ENCODE data around the gene EIF4G1. TPM values are rescaled to one million over a fixed set of nuclear protein-coding genes. Genes with fewer than 3 reads are reported as not detected.

EIF4G1 gene
- total RNA-seq, 4 donors from 2014 or later: 233 to 431 (median 300) TPM

DNA sequence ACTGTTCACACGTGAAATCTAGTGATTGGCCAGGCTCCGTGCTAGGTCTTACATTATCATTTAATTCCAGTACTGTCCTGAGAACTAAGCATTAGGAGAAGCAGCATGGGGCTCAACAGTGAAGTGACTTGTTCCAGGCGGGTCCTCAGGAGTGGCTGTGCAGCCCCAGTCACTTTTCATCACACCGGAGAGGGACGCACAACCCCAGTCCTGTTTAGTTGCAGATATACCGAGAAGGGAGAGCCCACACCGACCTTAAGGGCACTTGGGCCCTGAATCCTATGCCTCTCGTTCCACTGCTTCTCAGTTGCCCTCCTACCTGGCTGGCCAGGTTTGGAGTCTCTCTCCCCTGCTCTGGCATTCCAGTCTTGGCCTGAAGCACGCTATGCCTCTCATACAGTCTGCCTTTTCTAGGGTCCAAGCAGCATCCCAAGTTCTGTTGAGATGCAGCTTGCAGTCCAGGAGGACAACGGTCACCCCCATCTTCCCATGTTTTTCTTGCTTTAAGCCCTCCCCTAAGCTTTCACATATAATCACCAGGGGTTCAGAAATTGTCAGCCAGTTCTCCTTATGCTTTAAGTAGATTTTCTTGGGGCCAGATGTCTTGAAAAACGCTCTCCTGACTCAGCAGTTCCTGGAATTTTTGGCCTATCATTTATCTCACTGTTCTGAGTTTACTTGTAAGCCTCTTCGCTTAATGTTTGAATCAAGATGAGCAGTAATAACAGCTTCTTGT, 33.1 kb downstream of the EIF4G1 start:
- no peak overlapping the region for H3K4me3 ChIP-seq
- peaks cover 0 to 38% (median 5%) of the 10 kb centered on the region in 3 donors for H3K4me1 ChIP-seq
- ATAC-seq: no peak
- H3K9me3 ChIP-seq: no peaks in the 10 kb centered on the region
- TF ChIP-seq POLR2A (IDR thresholded peaks at IDR 0.05): no peak
- no peak for TF ChIP-seq POLR2AphosphoS5 (IDR thresholded peaks at IDR 0.05)
- no peak for TF ChIP-seq EP300 (IDR thresholded peaks at IDR 0.05)
- TF ChIP-seq, protein P1, sequence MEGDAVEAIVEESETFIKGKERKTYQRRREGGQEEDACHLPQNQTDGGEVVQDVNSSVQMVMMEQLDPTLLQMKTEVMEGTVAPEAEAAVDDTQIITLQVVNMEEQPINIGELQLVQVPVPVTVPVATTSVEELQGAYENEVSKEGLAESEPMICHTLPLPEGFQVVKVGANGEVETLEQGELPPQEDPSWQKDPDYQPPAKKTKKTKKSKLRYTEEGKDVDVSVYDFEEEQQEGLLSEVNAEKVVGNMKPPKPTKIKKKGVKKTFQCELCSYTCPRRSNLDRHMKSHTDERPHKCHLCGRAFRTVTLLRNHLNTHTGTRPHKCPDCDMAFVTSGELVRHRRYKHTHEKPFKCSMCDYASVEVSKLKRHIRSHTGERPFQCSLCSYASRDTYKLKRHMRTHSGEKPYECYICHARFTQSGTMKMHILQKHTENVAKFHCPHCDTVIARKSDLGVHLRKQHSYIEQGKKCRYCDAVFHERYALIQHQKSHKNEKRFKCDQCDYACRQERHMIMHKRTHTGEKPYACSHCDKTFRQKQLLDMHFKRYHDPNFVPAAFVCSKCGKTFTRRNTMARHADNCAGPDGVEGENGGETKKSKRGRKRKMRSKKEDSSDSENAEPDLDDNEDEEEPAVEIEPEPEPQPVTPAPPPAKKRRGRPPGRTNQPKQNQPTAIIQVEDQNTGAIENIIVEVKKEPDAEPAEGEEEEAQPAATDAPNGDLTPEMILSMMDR (IDR thresholded peaks at IDR 0.05): no peak
- no peaks in the 10 kb centered on the region for H3K27me3 ChIP-seq
- H3K36me3 ChIP-seq: peaks cover 0 to 44% of the 10 kb centered on the region in 2 donors
- 44 to 69% methylated on average over 5 to 10 of the region's 12 CpGs for WGBS, 2 donors (ENCODE audit: low coverage in 1 of 2)
- no peak overlapping the region for H3K27ac ChIP-seq

DNA sequence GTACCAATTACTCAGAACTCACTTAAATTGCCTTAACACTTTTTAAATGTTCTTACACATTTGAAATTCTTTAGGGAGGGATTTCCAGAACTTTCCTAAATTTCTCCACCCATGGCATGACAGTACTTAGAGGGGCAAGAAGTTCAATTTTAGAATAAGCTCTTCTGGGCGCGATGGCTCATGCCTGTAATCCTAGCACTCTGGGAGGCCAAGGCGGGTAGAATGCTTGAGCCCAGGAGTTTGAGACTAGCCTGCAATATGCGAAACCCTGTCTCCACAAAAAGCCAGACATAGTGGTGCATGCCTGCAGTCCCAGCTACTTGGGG, 33.6 kb downstream of the EIF4G1 start:
- ATAC-seq: no peak
- no CpG with 5 or more reads among the region's 4 CpGs for WGBS, 2 donors (ENCODE audit: low coverage in 1 of 2)
- no peak overlapping the region for H3K27ac ChIP-seq
- H3K4me3 ChIP-seq: no peak overlapping the region
- H3K4me1 ChIP-seq: peaks cover 0 to 38% (median 5%) of the 10 kb centered on the region in 3 donors
- H3K36me3 ChIP-seq: peaks cover 0 to 44% of the 10 kb centered on the region in 2 donors
- TF ChIP-seq, protein P1 (IDR thresholded peaks at IDR 0.05): no peak
- TF ChIP-seq POLR2AphosphoS5 (IDR thresholded peaks at IDR 0.05): no peak
- TF ChIP-seq POLR2A (IDR thresholded peaks at IDR 0.05): no peak
- TF ChIP-seq EP300 (IDR thresholded peaks at IDR 0.05): no peak
- no peaks in the 10 kb centered on the region for H3K9me3 ChIP-seq
- no peaks in the 10 kb centered on the region for H3K27me3 ChIP-seq

DNA sequence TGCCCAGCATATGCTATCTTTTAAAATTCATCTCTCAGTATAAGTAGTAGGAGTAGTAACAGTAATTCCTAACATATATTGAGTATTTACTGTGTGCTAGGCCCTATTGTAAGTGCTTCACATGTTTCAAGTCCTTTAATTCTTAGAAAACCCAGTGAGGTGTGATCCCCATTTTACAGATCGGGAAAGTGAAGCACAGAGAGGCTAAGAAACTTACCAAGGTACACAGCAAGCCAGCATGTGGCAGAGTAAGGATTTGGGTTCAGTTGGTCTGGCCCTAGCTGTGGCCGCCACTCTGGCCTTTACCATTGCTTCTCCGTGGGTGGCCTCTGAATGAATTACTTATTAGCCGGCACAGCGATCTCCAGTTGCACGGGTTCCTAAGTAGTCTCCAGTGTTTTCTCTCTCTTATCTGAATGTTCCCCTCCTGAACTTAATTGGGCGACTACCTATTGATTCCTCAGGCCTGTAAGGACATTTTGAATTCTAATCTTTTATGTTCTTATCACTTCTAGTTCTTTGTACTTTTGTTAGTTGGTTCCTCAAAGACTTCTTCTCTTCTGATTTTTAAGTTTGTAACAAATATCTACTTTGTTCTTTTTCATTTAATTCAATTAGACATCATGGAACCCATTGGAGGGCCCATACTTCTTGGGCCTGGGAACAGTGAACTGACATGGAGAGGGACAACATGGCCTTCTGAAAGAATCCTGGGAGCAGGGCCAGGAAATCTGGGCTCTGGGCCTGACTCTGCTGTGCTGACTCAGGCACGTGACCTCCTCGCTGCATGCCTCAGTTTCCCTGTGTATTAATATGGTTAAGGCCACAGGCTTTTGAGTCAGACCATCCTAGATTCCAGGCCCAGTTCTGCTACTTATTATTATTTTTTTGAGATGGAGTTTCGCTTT, 35.4 kb downstream of the EIF4G1 start:
- no peak for ATAC-seq
- no peaks in the 10 kb centered on the region for H3K27me3 ChIP-seq
- no peak overlapping the region for H3K27ac ChIP-seq
- no peak overlapping the region for H3K4me3 ChIP-seq
- H3K9me3 ChIP-seq: no peaks in the 10 kb centered on the region
- H3K4me1 ChIP-seq: peaks cover 0 to 45% (median 5%) of the 10 kb centered on the region in 3 donors
- H3K36me3 ChIP-seq: peaks cover 0 to 34% of the 10 kb centered on the region in 2 donors
- TF ChIP-seq EP300 (IDR thresholded peaks at IDR 0.05) (no peak), POLR2AphosphoS5 (IDR thresholded peaks at IDR 0.05) (no peak), POLR2A (IDR thresholded peaks at IDR 0.05) (no peak)
- TF ChIP-seq, protein P1 (IDR thresholded peaks at IDR 0.05): no peak
- 78 to 83% methylated on average over 4 to 10 of the region's 10 CpGs for WGBS, 2 donors (ENCODE audit: low coverage in 1 of 2)

DNA sequence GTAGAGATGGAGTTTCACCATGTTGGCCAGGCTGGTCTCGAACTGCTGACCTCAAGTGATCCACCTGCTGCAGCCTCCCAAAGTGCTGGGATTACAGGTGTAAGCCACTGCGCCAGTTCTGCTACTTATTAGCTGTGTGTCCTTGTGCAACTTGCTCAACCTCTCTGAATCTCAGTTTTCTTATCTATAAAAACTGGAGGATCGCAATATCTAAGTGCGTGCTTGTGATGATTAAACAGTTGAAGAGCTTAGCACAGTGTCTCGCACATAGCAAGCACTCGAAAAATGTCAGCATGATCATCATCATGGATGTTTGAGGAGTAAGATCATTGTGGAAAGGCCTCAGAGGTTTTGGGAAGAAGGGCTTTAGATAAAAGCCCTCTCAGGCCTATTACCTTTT, 36.2 kb downstream of the EIF4G1 start:
- no peak for ATAC-seq
- no peaks in the 10 kb centered on the region for H3K9me3 ChIP-seq
- H3K27me3 ChIP-seq: no peaks in the 10 kb centered on the region
- WGBS, 2 donors (ENCODE audit: low coverage in 1 of 2): 82 to 94% methylated on average over 4 to 6 of the region's 6 CpGs
- H3K4me1 ChIP-seq: peaks cover 0 to 37% (median 2%) of the 10 kb centered on the region in 3 donors
- peaks cover 0 to 34% of the 10 kb centered on the region in 2 donors for H3K36me3 ChIP-seq
- H3K27ac ChIP-seq: no peak overlapping the region
- H3K4me3 ChIP-seq: no peak overlapping the region
- TF ChIP-seq POLR2AphosphoS5 (IDR thresholded peaks at IDR 0.05) (no peak), EP300 (IDR thresholded peaks at IDR 0.05) (no peak), POLR2A (IDR thresholded peaks at IDR 0.05) (no peak)
- TF ChIP-seq, protein P1 (IDR thresholded peaks at IDR 0.05): no peak

Measured in gastroesophageal sphincter (tissue), 4 donors.